ENCODE data around the gene SGCE. TPM values are rescaled to one million over a fixed set of nuclear protein-coding genes. Genes with fewer than 3 reads are reported as not detected.

SGCE gene, protein sequence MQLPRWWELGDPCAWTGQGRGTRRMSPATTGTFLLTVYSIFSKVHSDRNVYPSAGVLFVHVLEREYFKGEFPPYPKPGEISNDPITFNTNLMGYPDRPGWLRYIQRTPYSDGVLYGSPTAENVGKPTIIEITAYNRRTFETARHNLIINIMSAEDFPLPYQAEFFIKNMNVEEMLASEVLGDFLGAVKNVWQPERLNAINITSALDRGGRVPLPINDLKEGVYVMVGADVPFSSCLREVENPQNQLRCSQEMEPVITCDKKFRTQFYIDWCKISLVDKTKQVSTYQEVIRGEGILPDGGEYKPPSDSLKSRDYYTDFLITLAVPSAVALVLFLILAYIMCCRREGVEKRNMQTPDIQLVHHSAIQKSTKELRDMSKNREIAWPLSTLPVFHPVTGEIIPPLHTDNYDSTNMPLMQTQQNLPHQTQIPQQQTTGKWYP
- total RNA-seq (2011; cell fraction: chromatin; rRNA removed; ENCODE audit: low replicate concordance): 0.26 TPM in 1 of 2 replicates, not detected in the other
- not detected in 2 replicates for total RNA-seq (2011; cell fraction: nucleolus; rRNA removed)
- total RNA-seq (2011; cell fraction: nucleoplasm; rRNA removed): 0.15 TPM in 1 of 2 replicates, not detected in the other
- total RNA-seq (2014; rRNA removed) (0.09 TPM in 1 of 2 replicates, not detected in the other), total RNA-seq (2014; rRNA removed; fragmentation: Illumina TruSeq; extraction: Trizol) (not detected in 2 replicates), total RNA-seq (2015; rRNA removed; fragmentation: Illumina TruSeq; extraction: Trizol) (not detected in 2 replicates), total RNA-seq (2021) (0.38 and 0.49 TPM in 2 replicates), polyA plus RNA-seq (2011; rRNA removed) (not detected in 2 replicates), polyA plus RNA-seq (2014; fragmentation: Illumina TruSeq; extraction: Trizol) (not detected in 2 replicates), polyA plus RNA-seq (2014; fragmentation: Nextera tagmentation; extraction: Ambion mirVana) (under 1 TPM; 0.18 to 0.46 TPM), polyA plus RNA-seq (2014; rRNA removed) (not detected in 2 replicates), polyA minus RNA-seq (2011; rRNA and poly(A)+ RNA removed) (not detected in 2 replicates), Bru-seq, nascent RNA (percentile 14 among the genes with signal in this experiment), BruChase-seq, experiment 1, labeled RNA remaining after a 2-hour chase (percentile 12 among the genes with signal in this experiment), BruChase-seq, experiment 2, labeled RNA remaining after a 6-hour chase (percentile 15 among the genes with signal in this experiment)
- polyA plus RNA-seq (2011; cell fraction: cytosol; rRNA removed): 0.13 and 0.19 TPM in 2 replicates
- 0.15 TPM in 1 of 2 replicates, not detected in the other for polyA plus RNA-seq (2011; cell fraction: nucleus; rRNA removed)
- 0.17 TPM in 1 of 2 replicates, not detected in the other for polyA plus RNA-seq (2012)
- polyA minus RNA-seq (2011; cell fraction: cytosol; rRNA and poly(A)+ RNA removed): not detected in 2 replicates
- polyA minus RNA-seq (2011; cell fraction: nucleus; rRNA and poly(A)+ RNA removed): 0.13 and 0.33 TPM in 2 replicates
- long read RNA-seq, experiment 1, partial matches to known transcripts: 0 of 1 reads
- long read RNA-seq, experiment 1, other reads (novel, unspliced or antisense): 1 of 1 reads
- long read RNA-seq, experiment 2: 0 reads
- long read RNA-seq, experiment 3: 0 reads

DNA sequence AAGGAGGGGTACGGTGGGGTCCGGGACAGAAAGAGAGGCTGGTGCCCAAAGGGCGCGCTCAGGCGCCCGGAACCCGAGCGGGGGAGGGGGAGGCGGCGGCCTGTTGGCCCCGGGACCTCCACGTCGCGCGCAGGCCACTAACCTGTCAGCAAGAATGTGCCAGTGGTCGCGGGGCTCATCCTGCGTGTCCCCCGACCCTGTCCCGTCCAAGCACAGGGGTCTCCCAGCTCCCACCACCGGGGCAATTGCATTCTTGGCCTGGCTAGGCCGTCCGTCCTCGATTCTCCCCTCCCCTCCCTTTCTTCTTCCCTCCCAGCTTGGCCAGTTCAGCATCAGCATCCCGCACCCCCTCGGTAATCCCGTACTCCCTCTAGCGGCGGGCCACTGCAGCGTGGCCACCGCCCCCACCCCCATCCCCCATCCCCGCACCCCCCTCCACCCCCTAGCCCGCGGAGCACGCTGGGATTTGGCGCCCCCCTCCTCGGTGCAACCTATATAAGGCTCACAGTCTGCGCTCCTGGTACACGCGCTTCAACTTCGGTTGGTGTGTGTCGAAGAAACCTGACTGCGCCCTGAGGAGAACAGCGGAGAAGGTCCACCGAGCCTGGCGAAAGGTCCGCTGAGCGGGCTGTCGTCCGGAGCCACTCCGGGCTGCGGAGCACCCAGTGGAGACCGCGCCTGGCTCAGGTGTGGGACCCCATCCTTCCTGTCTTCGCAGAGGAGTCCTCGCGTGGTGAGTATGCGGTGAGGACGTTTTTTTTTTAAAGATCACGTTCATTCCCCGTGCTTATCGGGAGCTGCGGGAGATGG, at the start of gene SGCE:
SGCE (minus strand) TSS at position 286 of the 810 bp plus-strand sequence; CDS start at position 251, 35 bp downstream.
- BruUV-seq (replicated peaks): no TSS peak
- 20% methylated on average over 47 of the region's 63 CpGs for WGBS (ENCODE audit: insufficient coverage, low coverage, missing lambda C conversion rate)
- H3K27ac ChIP-seq (ENCODE audit: extremely low read depth, low read depth, low read length): no peak within 1 kb of the TSS
- peak; percentile 29; the same call in 1 of the 2 replicates for TF ChIP-seq ZBTB7A (IDR thresholded peaks at IDR 0.05; ENCODE audit: borderline replicate concordance, control insufficient read depth, low read depth, low read length)
- TF ChIP-seq, protein P1, sequence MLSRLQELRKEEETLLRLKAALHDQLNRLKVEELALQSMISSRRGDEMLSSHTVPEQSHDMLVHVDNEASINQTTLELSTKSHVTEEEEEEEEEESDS (CRISPR knock-in tag; IDR thresholded peaks at IDR 0.05): no peak
- TF ChIP-seq, protein P2, sequence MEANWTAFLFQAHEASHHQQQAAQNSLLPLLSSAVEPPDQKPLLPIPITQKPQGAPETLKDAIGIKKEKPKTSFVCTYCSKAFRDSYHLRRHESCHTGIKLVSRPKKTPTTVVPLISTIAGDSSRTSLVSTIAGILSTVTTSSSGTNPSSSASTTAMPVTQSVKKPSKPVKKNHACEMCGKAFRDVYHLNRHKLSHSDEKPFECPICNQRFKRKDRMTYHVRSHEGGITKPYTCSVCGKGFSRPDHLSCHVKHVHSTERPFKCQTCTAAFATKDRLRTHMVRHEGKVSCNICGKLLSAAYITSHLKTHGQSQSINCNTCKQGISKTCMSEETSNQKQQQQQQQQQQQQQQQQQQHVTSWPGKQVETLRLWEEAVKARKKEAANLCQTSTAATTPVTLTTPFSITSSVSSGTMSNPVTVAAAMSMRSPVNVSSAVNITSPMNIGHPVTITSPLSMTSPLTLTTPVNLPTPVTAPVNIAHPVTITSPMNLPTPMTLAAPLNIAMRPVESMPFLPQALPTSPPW (CRISPR knock-in tag; IDR thresholded peaks at IDR 0.05): peak; percentile 58
- TF ChIP-seq, protein P3, sequence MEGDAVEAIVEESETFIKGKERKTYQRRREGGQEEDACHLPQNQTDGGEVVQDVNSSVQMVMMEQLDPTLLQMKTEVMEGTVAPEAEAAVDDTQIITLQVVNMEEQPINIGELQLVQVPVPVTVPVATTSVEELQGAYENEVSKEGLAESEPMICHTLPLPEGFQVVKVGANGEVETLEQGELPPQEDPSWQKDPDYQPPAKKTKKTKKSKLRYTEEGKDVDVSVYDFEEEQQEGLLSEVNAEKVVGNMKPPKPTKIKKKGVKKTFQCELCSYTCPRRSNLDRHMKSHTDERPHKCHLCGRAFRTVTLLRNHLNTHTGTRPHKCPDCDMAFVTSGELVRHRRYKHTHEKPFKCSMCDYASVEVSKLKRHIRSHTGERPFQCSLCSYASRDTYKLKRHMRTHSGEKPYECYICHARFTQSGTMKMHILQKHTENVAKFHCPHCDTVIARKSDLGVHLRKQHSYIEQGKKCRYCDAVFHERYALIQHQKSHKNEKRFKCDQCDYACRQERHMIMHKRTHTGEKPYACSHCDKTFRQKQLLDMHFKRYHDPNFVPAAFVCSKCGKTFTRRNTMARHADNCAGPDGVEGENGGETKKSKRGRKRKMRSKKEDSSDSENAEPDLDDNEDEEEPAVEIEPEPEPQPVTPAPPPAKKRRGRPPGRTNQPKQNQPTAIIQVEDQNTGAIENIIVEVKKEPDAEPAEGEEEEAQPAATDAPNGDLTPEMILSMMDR (IDR thresholded peaks at IDR 0.05 in 2 of 3, conservative IDR thresholded peaks at IDR 0.05 in 1 of 3; ENCODE audit: insufficient read depth in 2 of 3, low read depth in 1 of 3, low read length in 3 of 3): peak in 1 of 3 experiments; percentile 37; a peak in 2 of 6 replicates
- no peak for TF ChIP-seq MEF2D (tag; conservative IDR thresholded peaks at IDR 0.05; ENCODE audit: low read depth)
- TF ChIP-seq, protein P4, sequence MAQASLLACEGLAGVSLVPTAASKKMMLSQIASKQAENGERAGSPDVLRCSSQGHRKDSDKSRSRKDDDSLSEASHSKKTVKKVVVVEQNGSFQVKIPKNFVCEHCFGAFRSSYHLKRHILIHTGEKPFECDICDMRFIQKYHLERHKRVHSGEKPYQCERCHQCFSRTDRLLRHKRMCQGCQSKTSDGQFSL (CRISPR knock-in tag; IDR thresholded peaks at IDR 0.05): no peak
- TF ChIP-seq, protein P4 (tag; IDR thresholded peaks at IDR 0.05): peak in 1 of 2 experiments; percentile 82; a peak in 1 of 4 replicates

More for the DNA sequence above, at the start of gene SGCE:
- intact Hi-C loops (cut with micrococcal nuclease) (loop anchor here (5.0 to 10.0 kb wide), 2 partner anchors 144 to 211 kb away; no protein-coding TSS in a partner anchor), in situ Hi-C loops (cut with MboI) (no loop called here)
- ATAC-seq (no peak), FAIRE-seq (no peak), DNase-seq (ENCODE audit: extremely low read depth in 1 of 4, low spot score in 3 of 4) (peak; percentile 27 to 45 (median 36))
- H3K9ac ChIP-seq (ENCODE audit: insufficient read depth in 1 of 2, low read depth in 2 of 2, low read length in 2 of 2): no peak within 1 kb of the TSS
- H3K4me1 ChIP-seq (replicated peaks in 1 of 2; ENCODE audit: control insufficient read depth in 2 of 2, insufficient read depth in 2 of 2, low read length in 2 of 2): peaks cover 0 to 10% of the 10 kb centered on the region in 2 experiments; a peak in 2 of 5 replicates
- H3K9me1 ChIP-seq (ENCODE audit: control insufficient read depth, insufficient read depth, low read length): no peaks in the 10 kb centered on the region
- H3K79me2 ChIP-seq (ENCODE audit: control insufficient read depth, insufficient read depth, low read length): no peaks in the 10 kb centered on the region
- H3K9me3 ChIP-seq (replicated peaks; ENCODE audit: control insufficient read depth, insufficient read depth, low read depth, low read length): 0 out of 2 replicates have a peak, but pooled peaks cover 2% of the 10 kb centered on the region
- ChIA-PET POLR2A (no interaction called here), CTCF (ENCODE audit: low intra/inter-chr PET ratio) (no interaction called here)
- H3K4me3 ChIP-seq: no peak within 1 kb of the TSS
- H3K27me3 ChIP-seq (ENCODE audit: control insufficient read depth in 2 of 2, insufficient read depth in 2 of 2, low read length in 2 of 2): peaks cover 0 to 5% of the 10 kb centered on the region in 2 experiments; a peak in 1 of 5 replicates
- peak within 1 kb of the TSS; percentile 68; the same call in 1 of the 2 replicates for H3K4me2 ChIP-seq (ENCODE audit: insufficient read depth, low read length)
- H2AFZ ChIP-seq (ENCODE audit: low read depth, low read length): peak within 1 kb of the TSS; percentile 76; the same call in 1 of the 2 replicates
- H3K36me3 ChIP-seq (ENCODE audit: control insufficient read depth, insufficient read depth, low read length): no peaks in the 10 kb centered on the region
- H4K20me1 ChIP-seq (replicated peaks; ENCODE audit: control insufficient read depth, insufficient read depth, low read length): no peaks in the 10 kb centered on the region
